IPS-NIHi11 (cell line): ENCODE measurements around the gene AHSG.
"Not testable (repeated sequence)": the region's sequence is repeated elsewhere in the genome, so short reads cannot be mapped to it uniquely, and the experiment has no call there.

ENCODE experiments used
- DNase-seq: peaks from one replicate; pipeline ENCODE4 v3.0.0; 2012; ENCODE audit warnings: mixed read lengths, low spot score

The AHSG gene

DNA sequence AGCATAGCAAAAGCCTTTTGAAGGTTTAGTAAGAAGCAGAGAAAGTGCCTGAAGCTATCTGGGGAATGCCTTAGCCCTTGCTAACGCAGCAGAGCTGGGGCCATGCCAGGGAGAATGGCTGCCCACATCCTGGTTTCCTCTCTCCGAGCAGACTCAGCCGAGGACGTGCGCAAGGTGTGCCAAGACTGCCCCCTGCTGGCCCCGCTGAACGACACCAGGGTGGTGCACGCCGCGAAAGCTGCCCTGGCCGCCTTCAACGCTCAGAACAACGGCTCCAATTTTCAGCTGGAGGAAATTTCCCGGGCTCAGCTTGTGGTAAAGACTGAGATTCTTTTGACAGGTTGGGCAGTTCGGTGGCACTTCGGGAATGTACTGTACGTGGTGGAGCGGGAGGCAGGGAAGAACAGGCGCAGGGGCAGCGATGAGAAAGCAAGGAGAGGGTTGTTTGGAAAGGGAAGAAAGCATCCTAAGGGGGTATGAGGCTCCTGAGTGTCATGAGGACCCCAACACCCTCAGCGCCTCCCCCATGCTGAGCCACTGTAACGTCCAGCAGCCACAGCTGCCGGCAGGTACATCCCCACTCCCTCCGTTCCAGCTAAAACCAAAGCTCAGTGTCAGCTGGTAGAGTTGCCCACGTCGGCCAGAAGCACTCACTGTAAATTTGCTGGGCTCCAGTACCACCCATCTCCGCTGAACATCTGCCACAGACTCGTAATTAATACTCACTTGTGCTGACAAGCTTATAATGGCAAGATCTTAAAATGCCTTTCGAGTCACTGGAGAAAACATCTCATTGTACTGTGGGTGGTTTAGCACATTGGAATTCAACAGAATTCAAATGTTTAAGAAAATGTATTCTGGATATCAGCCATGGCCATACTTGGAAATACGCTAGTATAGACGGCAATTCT is 4.4 kb downstream of the AHSG start:
- peak; percentile 94 for DNase-seq

DNA sequence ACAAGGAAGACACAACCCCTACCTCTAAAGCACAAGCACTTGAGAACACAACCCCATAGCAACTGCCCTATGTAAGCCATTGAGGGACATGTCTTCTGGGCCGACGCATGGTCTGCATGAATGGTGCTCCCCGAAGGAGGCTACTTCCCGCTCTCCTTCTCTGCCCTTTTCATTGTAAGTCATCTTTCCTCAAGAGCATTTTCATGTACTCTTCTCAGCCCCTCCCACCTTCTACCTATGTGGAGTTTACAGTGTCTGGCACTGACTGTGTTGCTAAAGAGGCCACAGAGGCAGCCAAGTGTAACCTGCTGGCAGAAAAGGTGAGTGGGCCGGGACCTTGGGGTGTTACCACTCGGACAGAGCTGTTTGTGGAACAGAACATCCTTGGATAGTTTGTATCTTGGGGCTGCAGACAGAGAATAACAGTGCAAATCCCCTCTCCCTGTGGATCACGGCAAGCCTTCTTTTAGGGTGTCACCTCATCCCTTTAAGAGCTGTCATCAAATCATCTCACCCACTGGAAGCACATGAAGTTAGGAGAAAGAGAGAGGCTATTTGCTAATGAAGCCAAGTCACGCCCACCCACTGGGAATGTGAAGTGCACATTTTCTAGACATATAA is 5.6 kb downstream of the AHSG start:
- DNase-seq = no peak

DNA sequence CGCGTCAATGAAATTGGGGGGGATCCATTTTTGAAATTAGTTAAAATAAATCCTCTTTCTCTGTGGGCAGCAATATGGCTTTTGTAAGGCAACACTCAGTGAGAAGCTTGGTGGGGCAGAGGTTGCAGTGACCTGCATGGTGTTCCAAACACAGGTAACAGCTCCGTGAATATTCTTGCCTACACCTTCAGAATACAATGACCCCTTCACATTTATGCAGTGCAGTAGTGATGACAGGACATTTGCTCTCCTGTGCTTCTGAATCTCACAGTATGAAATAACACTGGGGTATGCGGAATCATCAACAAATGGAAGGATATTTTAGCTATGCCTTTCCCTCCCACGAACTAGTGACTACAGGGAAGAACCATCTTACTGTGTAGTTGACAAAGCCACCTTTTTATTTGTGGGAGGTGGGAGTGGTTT is 6.9 kb downstream of the AHSG start:
- no peak for DNase-seq

DNA sequence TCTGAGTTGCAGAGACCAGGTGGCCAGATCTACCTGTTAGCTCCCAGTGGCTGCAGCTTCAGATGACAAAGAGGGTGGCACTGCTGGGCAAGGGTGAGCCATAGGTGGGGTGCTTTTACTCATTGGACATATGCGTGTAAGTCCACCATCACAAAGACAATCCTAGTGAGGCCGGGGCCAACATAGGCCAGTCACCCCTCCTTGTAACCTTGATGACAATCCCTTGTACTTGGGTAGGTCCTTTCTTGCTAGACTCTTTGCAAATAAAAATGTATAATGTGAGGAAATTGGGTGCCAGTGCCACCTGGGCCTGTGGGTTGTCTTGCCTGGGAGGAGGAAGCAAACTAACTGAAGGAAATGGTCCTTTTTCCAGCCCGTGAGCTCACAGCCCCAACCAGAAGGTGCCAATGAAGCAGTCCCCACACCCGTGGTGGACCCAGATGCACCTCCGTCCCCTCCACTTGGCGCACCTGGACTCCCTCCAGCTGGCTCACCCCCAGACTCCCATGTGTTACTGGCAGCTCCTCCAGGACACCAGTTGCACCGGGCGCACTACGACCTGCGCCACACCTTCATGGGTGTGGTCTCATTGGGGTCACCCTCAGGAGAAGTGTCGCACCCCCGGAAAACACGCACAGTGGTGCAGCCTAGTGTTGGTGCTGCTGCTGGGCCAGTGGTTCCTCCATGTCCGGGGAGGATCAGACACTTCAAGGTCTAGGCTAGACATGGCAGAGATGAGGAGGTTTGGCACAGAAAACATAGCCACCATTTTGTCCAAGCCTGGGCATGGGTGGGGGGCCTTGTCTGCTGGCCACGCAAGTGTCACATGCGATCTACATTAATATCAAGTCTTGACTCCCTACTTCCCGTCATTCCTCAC is 7.6 kb downstream of the AHSG start:
- DNase-seq = no peak

GRCh38 chr3:186621894-186622650 is 9.2 kb downstream of the AHSG start:
- DNase-seq = no peak

GRCh38 chr3:186622651-186623310 is 9.9 kb downstream of the AHSG start:
- no peak for DNase-seq

- DNase-seq = no peak
Measured at GRCh38 chr3:186624598-186624997, 11.7 kb downstream of the AHSG start.

GRCh38 chr3:186625600-186626042 is 12.8 kb downstream of the AHSG start:
- DNase-seq = no peak

DNA sequence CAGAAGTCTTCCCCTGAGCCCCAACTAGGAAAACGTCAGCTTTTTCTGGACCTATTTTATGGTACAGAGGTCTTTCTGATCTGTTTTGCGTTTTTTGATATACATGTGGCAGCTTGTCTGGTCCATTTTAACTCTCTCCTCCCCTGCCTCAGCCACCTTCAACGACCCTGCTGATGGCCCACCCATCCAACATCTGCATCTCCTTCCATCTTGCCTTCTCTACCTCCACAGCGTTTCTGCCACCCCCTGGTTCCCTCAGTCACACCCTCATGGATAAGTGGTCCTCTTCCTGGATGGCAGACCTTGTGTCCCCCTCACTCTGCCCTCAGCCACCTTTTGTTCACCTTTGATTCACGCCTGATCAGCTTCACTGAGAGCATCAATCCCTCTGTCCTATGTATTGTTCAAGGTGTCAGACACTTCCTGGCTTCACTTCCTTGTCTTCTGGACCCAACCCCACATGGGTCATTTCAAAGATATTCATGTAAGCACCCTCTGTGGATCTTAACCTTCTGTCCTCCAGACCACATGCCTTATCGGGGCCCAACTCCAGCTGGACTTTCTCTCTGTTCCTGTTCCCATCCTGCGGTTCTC is 13.5 kb downstream of the AHSG start:
- DNase-seq = no peak

GRCh38 chr3:186627852-186628414 is 15.1 kb downstream of the AHSG start:
- no peak for DNase-seq

DNA sequence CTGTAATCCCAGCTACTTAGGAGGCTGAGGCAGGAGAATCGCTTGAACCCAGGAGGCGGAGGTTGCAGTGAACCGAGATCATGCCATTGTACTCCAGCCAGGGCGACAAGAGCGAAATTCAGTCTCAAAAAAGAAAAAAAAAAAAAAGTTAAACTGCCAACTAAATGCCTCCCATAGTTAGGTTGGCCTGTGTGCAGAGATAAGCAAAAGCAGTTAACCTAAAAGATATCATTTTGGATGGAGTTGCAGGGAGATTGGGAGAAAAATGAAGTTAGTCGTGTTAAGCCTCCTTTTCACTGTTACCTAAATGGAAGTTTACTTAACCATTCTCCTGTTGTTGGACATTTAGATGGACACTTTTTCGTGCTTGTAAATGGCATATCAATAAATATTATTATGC is 15.9 kb downstream of the AHSG start:
- no peak for DNase-seq

- DNase-seq = no peak
Measured at GRCh38 chr3:186630950-186631641, 18.2 kb downstream of the AHSG start.

DNA sequence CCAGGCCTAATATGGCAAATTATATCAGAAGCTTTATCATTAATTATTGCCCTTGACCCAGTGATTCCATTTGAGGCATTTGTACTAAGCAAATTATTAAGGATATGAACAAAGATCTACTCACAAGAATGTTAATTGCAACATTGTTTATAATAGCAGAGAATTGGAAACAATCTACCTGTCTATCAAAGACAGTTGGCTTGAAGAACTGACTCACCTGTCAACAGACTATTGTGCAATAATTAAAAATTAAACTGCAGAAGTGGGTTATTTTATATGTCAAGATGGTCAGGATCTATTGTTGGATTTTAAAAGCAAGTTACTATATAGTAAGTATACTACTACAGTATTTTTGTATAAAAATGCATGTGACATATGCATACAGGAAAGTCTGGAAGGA is 20.6 kb downstream of the AHSG start:
- DNase-seq = no peak

DNA sequence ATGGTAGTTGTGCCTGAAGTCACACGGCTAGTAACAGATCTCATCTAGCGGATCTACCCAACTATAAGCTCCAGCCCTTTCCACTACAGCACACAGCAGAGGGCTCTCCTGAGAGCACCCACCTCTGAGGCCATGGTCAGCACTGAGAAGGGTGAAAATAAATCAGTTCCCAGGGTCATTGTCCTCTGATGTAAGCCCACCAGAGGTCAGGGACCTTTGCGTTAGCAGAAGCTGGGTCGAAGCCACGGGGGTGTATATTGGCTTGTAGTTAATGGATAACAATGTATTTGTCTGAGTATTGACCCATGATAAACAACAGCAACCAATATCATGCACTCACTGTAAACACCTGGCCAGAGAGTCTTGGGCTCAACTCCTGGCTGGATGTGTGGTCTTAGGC is 21.3 kb downstream of the AHSG start:
- DNase-seq = not testable (repeated sequence)

DNA sequence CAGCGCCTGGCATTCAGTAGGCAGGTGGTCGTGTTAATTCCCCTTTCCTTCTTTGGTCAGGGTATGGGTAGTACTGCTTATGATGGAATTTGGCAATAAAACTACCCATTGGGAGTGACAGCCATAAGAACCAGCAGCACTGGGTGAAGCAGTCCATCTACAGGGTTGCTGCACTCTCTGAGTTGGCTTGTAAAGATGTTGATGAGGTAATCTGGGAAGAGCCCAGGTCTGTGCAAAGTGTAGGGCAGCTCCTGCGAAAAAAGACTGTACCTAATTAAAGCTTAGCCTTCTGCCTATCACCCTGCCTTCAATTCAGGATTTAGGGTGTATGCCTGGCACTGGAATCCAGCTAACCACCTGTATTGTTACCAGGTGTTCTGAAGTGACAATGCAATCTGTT is 22.7 kb downstream of the AHSG start:
- DNase-seq = no peak

DNA sequence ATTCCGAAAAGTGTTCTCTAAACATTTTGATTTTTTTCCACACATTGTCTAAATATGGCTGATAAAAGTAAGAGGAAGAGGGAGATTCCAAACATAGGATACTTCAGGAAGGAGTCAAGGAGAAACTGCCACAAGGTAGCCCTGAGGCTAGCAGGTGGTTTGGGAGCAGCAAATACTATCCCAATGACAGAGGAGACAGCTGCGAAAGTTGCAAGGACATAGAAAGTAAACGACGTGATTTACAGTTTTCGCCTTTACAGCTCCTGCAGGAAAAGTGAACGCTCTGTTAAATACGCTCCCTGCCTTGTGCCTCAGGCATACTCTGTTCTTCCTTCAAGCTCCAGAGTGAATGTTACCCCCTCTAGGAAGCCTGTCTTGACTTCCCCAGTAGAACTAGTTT is 23.7 kb downstream of the AHSG start:
- DNase-seq = no peak

- no peak for DNase-seq
Measured at GRCh38 chr3:186637686-186638085, 24.8 kb downstream of the AHSG start.

DNA sequence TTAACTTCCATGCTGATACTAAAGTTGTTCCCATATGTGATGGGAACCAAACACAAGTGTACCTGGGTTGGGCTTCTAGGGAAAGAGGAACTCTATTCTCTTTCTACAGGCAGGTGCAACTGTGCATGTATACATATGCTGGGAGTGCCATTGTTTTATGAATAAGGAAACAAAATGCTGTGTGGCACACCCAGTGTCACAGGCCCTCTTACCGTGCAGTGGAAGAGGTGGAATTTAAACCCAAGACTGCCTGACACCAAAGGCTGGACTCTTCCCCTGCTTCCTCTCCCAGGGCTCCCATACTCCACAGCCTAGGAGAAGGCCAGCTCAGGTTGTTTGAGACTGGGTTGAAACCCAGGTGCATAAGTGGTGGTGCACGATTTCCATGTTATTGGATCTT is 25.4 kb downstream of the AHSG start:
- DNase-seq = no peak

DNA sequence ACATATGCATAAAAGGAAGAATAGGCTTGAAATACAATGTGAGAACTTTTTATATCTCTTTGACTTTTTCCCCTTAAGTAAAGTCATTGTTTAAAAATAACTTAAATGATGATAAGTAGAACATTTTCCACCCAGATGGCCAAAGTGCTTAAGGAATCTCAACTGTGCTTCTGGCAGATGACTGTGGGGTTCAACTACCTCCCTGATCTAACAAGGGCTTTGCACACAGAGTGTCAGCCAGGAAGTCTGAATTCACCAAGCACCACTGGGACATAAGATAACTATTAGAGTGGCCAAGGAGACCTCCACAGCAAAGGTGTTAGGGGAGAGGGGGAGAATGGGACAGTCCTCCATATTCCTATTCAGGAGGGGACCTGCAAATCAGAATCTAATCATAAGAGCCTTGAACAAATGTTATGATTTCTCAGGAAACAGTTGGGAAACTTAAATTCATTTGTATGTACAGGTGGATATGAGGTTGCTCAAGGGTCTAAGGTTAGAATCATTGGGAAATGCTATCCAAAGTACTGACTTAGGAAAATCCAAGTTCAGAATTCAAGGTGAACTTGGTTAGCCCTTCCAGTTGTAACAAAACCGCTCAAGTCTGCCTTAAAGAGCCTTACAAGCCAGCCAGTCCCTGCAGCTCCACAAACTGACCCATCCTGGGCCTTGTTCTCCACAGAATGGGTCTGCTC is 27.1 kb downstream of the AHSG start, which contains the start of gene FETUB:
Gene FETUB, plus strand, starts transcription at position 622 of the 695 bp plus-strand sequence. Its CDS starts 62 bp downstream, at position 684.
- DNase-seq = no peak
